ENCODE results near the gene CCND2.

Gene CCND2

DNA sequence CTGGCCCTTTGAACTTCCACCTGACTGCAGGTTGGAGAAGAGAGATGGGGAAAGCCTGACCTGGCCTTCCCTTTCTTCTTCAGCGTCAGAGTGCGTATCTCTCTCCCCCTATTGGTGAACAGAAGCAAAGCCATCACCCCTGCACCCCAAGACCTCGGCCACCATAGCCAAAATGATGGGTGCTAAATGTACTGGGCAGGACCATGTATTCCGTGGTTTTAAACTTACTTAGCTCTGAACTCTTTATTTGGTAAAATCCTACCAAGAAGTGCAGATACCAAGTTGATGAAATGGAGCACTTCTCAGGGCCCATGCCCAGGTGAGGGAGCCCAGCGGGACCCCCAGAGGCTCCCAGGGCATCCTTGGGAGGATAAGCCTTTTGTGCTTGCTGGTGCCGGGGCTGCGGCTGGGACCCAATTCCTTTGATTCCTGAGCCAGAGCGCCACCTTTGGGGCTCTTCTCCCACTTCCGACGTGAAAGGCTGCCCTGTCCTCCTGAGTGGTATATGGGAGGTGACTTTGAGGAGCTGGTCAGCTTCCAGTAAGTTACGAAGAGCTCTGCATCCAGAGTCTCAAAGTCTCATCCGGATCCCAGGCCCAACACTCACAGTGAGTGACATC, 9.4 kb downstream of the CCND2 start:
- Histone ChIP-seq H3K36me3 (ENCODE audit: control insufficient read depth, insufficient read depth, low read length) (peaks cover 96% of the 10 kb centered on the region), H3K27me3 (replicated peaks; ENCODE audit: control insufficient read depth, insufficient read depth, low read length, poor library complexity, severe bottlenecking) (no peaks in the 10 kb centered on the region), H3K4me1 (ENCODE audit: control insufficient read depth, insufficient read depth, low read length, poor library complexity, severe bottlenecking) (peaks cover 52% of the 10 kb centered on the region), H3K4me3 (ENCODE audit: insufficient read depth, low read depth, low read length, poor library complexity, severe bottlenecking) (no peak overlapping the region), H3K27ac (ENCODE audit: insufficient read depth, low read length, poor library complexity, severe bottlenecking) (peak overlapping the region; percentile 17), H3K9me3 (ENCODE audit: control insufficient read depth, low read length) (no peaks in the 10 kb centered on the region)
- DNase-seq: no peak

DNA sequence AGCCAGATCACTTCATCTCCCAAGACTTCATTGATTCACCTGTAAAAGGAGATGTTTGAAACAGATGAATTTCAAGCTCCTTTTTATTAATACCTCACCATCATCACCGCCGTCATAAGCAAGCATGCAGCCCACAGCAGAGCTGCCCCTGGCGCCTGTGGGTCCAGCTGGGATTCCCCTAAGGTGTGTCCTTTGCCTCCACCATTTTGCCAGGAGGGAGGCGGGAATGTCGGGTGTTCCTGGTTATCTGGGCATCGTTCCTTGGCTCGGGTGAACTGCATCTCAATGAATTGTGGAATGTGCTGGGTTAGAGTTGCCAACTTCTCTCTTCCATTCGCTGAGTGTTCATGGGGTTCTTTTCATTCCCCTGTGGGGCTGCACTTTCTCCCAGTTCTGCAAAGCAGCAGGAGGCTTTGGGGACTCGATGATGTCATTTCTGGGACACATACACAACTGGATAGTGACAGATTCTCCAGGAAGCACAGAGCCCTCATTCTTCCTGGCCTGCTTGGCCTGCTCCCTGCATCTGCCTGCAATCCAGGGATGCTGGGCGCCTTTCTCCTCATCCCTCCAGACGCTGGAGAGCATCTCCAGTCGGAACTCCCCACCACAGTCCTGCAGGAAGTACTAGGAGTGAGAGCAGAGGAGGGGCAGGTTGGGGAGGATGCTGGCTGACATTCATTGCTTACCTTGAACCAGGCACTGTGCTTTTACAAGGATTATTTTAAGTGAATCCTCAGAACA, 10.1 kb downstream of the CCND2 start:
- no peak overlapping the region for H3K27ac ChIP-seq (ENCODE audit: insufficient read depth, low read length, poor library complexity, severe bottlenecking)
- H3K9me3 ChIP-seq (ENCODE audit: control insufficient read depth, low read length): no peaks in the 10 kb centered on the region
- peaks cover 45% of the 10 kb centered on the region for H3K4me1 ChIP-seq (ENCODE audit: control insufficient read depth, insufficient read depth, low read length, poor library complexity, severe bottlenecking)
- DNase-seq: no peak
- peaks cover 96% of the 10 kb centered on the region for H3K36me3 ChIP-seq (ENCODE audit: control insufficient read depth, insufficient read depth, low read length)
- no peaks in the 10 kb centered on the region for H3K27me3 ChIP-seq (replicated peaks; ENCODE audit: control insufficient read depth, insufficient read depth, low read length, poor library complexity, severe bottlenecking)
- no peak overlapping the region for H3K4me3 ChIP-seq (ENCODE audit: insufficient read depth, low read depth, low read length, poor library complexity, severe bottlenecking)

DNA sequence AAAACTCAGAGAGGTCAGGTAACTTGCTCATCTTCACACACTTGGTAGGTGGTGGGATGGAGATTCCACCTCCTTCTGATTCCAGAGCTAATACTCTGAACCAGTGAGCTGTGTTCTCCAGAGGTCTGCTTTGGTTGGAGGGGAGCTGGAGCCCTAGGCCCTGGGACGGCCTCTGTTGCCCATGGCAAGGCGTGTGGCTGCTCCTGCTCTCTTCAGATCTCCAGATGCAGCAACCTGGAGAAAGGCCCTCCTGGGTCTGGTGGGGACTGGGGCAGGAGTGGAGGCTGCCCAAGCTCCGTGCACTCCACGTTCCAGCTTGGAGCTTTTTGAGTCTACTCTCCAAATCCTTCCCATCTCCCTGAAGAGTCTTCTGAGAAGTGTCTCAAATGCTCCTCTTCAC, 10.7 kb downstream of the CCND2 start:
- peaks cover 43% of the 10 kb centered on the region for H3K4me1 ChIP-seq (ENCODE audit: control insufficient read depth, insufficient read depth, low read length, poor library complexity, severe bottlenecking)
- H3K36me3 ChIP-seq (ENCODE audit: control insufficient read depth, insufficient read depth, low read length): peaks cover 96% of the 10 kb centered on the region
- DNase-seq: no peak
- no peak overlapping the region for H3K4me3 ChIP-seq (ENCODE audit: insufficient read depth, low read depth, low read length, poor library complexity, severe bottlenecking)
- H3K9me3 ChIP-seq (ENCODE audit: control insufficient read depth, low read length): no peaks in the 10 kb centered on the region
- H3K27ac ChIP-seq (ENCODE audit: insufficient read depth, low read length, poor library complexity, severe bottlenecking): no peak overlapping the region
- H3K27me3 ChIP-seq (replicated peaks; ENCODE audit: control insufficient read depth, insufficient read depth, low read length, poor library complexity, severe bottlenecking): no peaks in the 10 kb centered on the region

DNA sequence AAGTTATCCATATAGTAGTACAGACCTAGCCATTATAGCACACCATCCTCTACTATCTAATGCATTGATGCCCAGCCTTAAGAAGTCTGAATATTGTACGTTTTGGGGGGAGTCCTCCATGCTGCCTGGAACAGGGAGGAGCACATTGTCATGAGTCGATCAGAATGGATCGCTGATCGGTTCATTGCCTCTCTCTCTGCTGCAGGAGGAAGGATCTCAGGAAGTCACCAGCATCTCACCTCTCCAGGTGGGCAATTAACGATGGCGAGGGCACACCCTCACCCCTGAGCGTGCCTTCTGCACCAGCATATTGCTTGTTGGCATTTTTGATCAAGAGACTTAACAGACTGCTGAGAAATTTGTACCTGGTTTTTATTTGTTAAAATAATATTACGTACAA, 11.5 kb downstream of the CCND2 start:
- no peaks in the 10 kb centered on the region for H3K9me3 ChIP-seq (ENCODE audit: control insufficient read depth, low read length)
- DNase-seq: no peak
- H3K4me1 ChIP-seq (ENCODE audit: control insufficient read depth, insufficient read depth, low read length, poor library complexity, severe bottlenecking): peaks cover 36% of the 10 kb centered on the region
- H3K4me3 ChIP-seq (ENCODE audit: insufficient read depth, low read depth, low read length, poor library complexity, severe bottlenecking): no peak overlapping the region
- H3K36me3 ChIP-seq (ENCODE audit: control insufficient read depth, insufficient read depth, low read length): peaks cover 96% of the 10 kb centered on the region
- H3K27ac ChIP-seq (ENCODE audit: insufficient read depth, low read length, poor library complexity, severe bottlenecking): no peak overlapping the region
- H3K27me3 ChIP-seq (replicated peaks; ENCODE audit: control insufficient read depth, insufficient read depth, low read length, poor library complexity, severe bottlenecking): no peaks in the 10 kb centered on the region

DNA sequence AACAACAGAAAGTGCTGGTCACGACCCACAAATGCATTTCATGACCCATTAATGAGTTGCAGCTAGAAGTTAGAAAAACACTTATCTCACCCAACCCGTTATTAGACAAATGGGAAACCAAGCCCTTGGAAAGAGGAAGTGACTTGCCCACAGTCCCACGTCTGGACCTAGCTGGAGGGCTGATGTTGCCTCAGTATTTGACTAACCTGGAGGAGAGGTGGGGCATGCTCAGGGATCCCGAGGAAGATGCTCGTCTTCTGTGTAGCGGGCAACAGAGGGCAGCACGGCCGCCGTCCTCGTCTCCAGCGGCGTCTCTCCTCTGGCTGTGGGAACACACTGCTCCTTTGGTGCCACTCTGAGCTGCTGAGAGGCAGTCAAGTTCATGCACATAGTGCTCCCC, 12.7 kb downstream of the CCND2 start:
- Histone ChIP-seq H3K4me1 (ENCODE audit: control insufficient read depth, insufficient read depth, low read length, poor library complexity, severe bottlenecking) (peaks cover 29% of the 10 kb centered on the region), H3K27me3 (replicated peaks; ENCODE audit: control insufficient read depth, insufficient read depth, low read length, poor library complexity, severe bottlenecking) (no peaks in the 10 kb centered on the region), H3K4me3 (ENCODE audit: insufficient read depth, low read depth, low read length, poor library complexity, severe bottlenecking) (no peak overlapping the region), H3K9me3 (ENCODE audit: control insufficient read depth, low read length) (no peaks in the 10 kb centered on the region), H3K27ac (ENCODE audit: insufficient read depth, low read length, poor library complexity, severe bottlenecking) (no peak overlapping the region), H3K36me3 (ENCODE audit: control insufficient read depth, insufficient read depth, low read length) (peaks cover 96% of the 10 kb centered on the region)
- DNase-seq: no peak

DNA sequence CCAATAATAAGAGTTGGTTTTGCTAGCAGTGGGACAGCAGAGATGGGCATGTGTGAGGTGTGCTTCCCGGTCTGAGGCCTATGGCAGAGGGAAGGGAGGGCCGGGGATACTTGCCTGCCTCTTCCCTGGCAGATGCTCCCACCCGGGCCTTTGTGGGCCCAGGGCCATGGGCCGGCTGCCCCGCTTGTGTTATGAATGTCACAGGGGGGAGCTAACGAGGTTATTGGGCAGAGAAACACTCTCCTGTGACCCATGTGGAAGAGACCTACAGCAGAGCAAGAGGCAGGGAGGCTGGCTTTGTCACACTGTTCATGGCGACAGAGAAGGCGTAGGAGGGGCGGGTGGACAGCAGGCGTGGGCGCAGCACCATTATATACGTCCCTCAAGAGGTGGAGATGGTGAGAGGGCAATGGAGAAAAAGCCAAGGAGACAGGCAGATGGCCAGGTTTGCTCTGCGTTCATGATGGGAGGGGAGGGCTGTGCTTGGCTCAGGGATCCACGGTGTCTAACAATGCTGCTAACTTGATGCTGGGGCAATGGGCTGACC, 13.3 kb downstream of the CCND2 start:
- H3K4me3 ChIP-seq (ENCODE audit: insufficient read depth, low read depth, low read length, poor library complexity, severe bottlenecking): no peak overlapping the region
- H3K27ac ChIP-seq (ENCODE audit: insufficient read depth, low read length, poor library complexity, severe bottlenecking): peak overlapping the region; percentile 7
- no peak for DNase-seq
- peaks cover 97% of the 10 kb centered on the region for H3K36me3 ChIP-seq (ENCODE audit: control insufficient read depth, insufficient read depth, low read length)
- H3K4me1 ChIP-seq (ENCODE audit: control insufficient read depth, insufficient read depth, low read length, poor library complexity, severe bottlenecking): peaks cover 35% of the 10 kb centered on the region
- no peaks in the 10 kb centered on the region for H3K9me3 ChIP-seq (ENCODE audit: control insufficient read depth, low read length)
- no peaks in the 10 kb centered on the region for H3K27me3 ChIP-seq (replicated peaks; ENCODE audit: control insufficient read depth, insufficient read depth, low read length, poor library complexity, severe bottlenecking)

DNA sequence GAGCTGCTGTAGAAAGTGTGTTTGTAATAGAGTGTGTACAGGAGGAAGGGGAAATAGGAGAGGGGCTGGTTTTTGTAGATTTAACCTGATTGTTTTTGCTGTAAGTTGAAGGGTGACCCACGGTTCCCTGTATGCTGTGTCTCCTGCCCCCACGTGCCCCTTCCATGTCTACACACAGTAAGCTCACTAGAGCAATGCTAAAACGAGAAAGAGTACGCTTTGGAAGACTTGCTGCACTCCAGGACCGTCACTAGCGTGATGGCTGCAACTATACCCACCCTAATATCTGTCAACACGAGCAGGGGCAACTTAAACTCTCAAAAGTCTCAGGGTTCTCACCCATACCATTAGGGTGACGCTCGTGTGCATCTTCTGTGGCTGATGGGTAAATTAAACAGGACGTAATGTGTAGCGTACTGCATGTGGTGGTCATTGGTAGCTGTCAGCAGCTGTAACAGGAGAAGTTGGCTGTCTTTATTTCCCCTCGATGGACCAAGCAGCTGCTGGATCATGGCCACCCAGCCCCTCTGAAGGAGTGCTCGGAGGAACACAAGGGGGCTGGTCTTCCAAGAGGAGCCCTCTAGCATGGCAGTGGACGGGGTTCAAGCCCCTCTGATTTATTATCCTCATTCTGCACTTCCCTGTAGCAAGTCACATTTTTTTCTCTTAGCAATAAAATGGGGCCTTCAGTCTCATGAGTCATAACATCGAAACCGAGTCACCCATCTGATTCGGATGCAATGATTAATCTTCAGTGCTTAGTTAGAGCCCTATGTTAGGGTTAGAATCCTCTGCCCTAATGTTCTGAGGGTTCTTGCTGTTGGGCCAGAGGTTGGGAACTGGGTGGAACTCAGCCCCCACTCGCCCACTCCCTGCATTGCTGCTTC, 14.0 kb downstream of the CCND2 start:
- no peak overlapping the region for H3K4me3 ChIP-seq (ENCODE audit: insufficient read depth, low read depth, low read length, poor library complexity, severe bottlenecking)
- H3K9me3 ChIP-seq (ENCODE audit: control insufficient read depth, low read length): no peaks in the 10 kb centered on the region
- no peak for DNase-seq
- H3K27ac ChIP-seq (ENCODE audit: insufficient read depth, low read length, poor library complexity, severe bottlenecking): no peak overlapping the region
- peaks cover 97% of the 10 kb centered on the region for H3K36me3 ChIP-seq (ENCODE audit: control insufficient read depth, insufficient read depth, low read length)
- no peaks in the 10 kb centered on the region for H3K27me3 ChIP-seq (replicated peaks; ENCODE audit: control insufficient read depth, insufficient read depth, low read length, poor library complexity, severe bottlenecking)
- H3K4me1 ChIP-seq (ENCODE audit: control insufficient read depth, insufficient read depth, low read length, poor library complexity, severe bottlenecking): peaks cover 41% of the 10 kb centered on the region

DNA sequence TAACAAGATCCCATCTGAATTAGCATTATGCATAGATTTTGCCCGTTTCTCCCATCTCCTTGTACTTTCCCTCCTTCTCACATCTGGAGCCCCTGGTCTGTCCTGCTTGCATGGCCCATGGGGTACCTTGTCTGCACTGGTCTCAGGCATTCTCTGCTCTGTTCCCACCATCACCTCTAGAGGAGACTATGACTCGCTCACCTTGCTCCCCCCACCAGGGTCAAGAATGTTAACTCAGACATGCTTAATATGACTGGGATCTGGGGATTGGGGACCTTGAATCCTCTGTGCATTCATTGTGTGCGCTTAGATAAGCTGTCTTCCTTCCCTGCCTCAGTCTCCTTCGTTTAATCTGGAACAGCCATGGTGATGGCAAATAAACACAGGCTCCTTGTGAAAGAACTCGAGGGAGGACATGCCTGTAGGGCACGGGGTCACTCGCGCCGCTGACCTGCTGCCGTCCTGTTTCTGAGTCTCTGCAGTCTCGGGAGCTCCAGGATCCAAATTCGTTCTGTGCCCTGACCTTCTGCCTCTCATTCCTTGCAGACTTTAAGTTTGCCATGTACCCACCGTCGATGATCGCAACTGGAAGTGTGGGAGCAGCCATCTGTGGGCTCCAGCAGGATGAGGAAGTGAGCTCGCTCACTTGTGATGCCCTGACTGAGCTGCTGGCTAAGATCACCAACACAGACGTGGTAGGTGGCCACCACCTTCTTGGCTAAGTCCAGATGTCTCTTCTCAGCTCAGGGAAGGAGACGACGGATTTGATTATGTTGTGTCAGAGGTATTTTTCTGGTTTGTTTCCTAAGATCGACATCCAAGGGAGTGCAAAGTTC, 15.0 kb downstream of the CCND2 start:
- no peaks in the 10 kb centered on the region for H3K27me3 ChIP-seq (replicated peaks; ENCODE audit: control insufficient read depth, insufficient read depth, low read length, poor library complexity, severe bottlenecking)
- no peak for DNase-seq
- no peaks in the 10 kb centered on the region for H3K9me3 ChIP-seq (ENCODE audit: control insufficient read depth, low read length)
- no peak overlapping the region for H3K4me3 ChIP-seq (ENCODE audit: insufficient read depth, low read depth, low read length, poor library complexity, severe bottlenecking)
- peaks cover 51% of the 10 kb centered on the region for H3K4me1 ChIP-seq (ENCODE audit: control insufficient read depth, insufficient read depth, low read length, poor library complexity, severe bottlenecking)
- peaks cover 95% of the 10 kb centered on the region for H3K36me3 ChIP-seq (ENCODE audit: control insufficient read depth, insufficient read depth, low read length)
- no peak overlapping the region for H3K27ac ChIP-seq (ENCODE audit: insufficient read depth, low read length, poor library complexity, severe bottlenecking)

DNA sequence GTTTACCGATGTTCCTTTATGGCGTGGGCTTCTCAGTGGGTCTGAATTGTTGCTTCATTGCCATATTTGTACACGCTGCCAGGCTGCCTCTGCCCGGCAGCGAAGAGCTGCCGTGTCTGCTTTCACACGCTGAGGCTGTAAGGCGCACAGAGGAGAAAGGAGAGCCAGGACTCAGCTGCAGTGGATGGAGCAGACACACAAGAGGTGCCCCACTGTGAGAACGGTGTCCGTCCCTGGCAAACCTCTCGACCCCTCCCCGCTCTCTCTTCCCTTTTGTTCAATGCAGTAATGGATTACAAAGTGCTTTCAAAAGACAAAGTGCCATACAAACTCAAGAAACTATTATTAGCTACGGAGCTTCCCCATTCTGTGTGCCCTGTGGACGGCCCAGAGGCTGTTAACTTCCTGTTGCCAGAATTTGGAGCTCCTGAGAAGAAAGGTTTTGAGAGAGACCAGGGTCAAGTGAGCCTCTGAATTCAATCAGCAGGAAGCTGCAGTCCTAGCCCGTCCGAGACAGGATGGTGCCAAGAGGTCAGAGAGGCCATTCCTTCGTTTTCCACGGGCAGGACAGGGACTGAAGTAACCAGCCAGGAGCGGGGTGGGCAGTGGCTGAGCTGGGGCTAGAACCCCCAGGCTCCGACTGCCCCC, 15.8 kb downstream of the CCND2 start:
- Histone ChIP-seq H3K27me3 (replicated peaks; ENCODE audit: control insufficient read depth, insufficient read depth, low read length, poor library complexity, severe bottlenecking) (no peaks in the 10 kb centered on the region), H3K27ac (ENCODE audit: insufficient read depth, low read length, poor library complexity, severe bottlenecking) (no peak overlapping the region), H3K9me3 (ENCODE audit: control insufficient read depth, low read length) (no peaks in the 10 kb centered on the region), H3K4me3 (ENCODE audit: insufficient read depth, low read depth, low read length, poor library complexity, severe bottlenecking) (no peak overlapping the region), H3K4me1 (ENCODE audit: control insufficient read depth, insufficient read depth, low read length, poor library complexity, severe bottlenecking) (peaks cover 48% of the 10 kb centered on the region), H3K36me3 (ENCODE audit: control insufficient read depth, insufficient read depth, low read length) (peaks cover 93% of the 10 kb centered on the region)
- no peak for DNase-seq
